Right cardiac atrium (tissue), 5 donors: ENCODE measurements around the gene UBE2N. TPM values are rescaled to one million over a fixed set of nuclear protein-coding genes. Genes with fewer than 3 reads are reported as not detected.
"Not testable (repeated sequence)": the region's sequence is repeated elsewhere in the genome, so short reads cannot be mapped to it uniquely, and the experiment has no call there.

Source experiments
- ATAC-seq, 2 donors: fragments of 200-7000 bp; cut with Tn5 transposase; one replicate each; pipeline versions ENCODE4 v1.8.0 to v1.9.1; 2020; ENCODE audit warnings: moderate library complexity in 2 of 2, mild to moderate bottlenecking in 1 of 2
- DNase-seq, 3 donors: peaks; one replicate each; pipeline ENCODE4 v3.0.0-alpha.2; 2020
- H3K27ac ChIP-seq: one replicate; pipeline ENCODE4 v1.5.1; 2013; ENCODE audit warnings: mild to moderate bottlenecking, low read length, control low read depth, moderate library complexity
- H3K27me3 ChIP-seq: one replicate; pipeline ENCODE4 v1.6.1; 2013; ENCODE audit not compliant: control insufficient read depth, insufficient read depth
- H3K4me1 ChIP-seq: one replicate; pipeline ENCODE4 v1.6.1; 2013; ENCODE audit warnings: low read length; ENCODE audit not compliant: control insufficient read depth, insufficient read depth
- H3K4me3 ChIP-seq: one replicate; pipeline ENCODE4 v1.5.1; 2013; ENCODE audit warnings: low read length, control low read depth
- H3K9me3 ChIP-seq: one replicate; pipeline ENCODE4 v1.6.1; 2013; ENCODE audit warnings: low read length; ENCODE audit not compliant: control insufficient read depth
- WGBS: extraction: QIAGEN DNeasy Blood & Tissue Kit; methylation state at CpG from one replicate; pipeline ENCODE4 v1.1.7; 2013; 5-methylcytosine and 5-hydroxymethylcytosine counted together
- intact Hi-C, 4 donors: fragments of 100-400 bp; cut with DNase I; formaldehyde crosslinking; loops; one replicate each; pipeline versions ENCODE4 v1.11.0 to v1.14.0; 2022 to 2023
- polyA plus RNA-seq: library from polyadenylated mRNA; stranded (reverse); fragments of 200-250 nt; gene quantifications from one replicate; pipeline ENCODE4 v1.2.3, GENCODE V29; 2013
- total RNA-seq, 4 donors: library from RNA; stranded (reverse); fragmentation: NEBNext Ultra II Directional; extraction: Animal tissue kit (Norgen Biotek cat#: 25700); gene quantifications; one replicate each; pipeline ENCODE4 v1.2.1, GENCODE V29; 2021
- donor health status: healthy with polysubstance abuse.
- donor health status: DM: no; HTN: yes; CAD: no.
- donor health status: DM: no; HTN: no; CAD: no.
- donor health status: DM: no; HTN: yes; CAD: no; lungs with severe emphysema.
- donor health status: DM: yes; HTN: yes; CAD: no.

Gene UBE2N
- total and polyA plus RNA-seq, 5 donors, result 79.2 to 95.2 (median 82.6) TPM

DNA sequence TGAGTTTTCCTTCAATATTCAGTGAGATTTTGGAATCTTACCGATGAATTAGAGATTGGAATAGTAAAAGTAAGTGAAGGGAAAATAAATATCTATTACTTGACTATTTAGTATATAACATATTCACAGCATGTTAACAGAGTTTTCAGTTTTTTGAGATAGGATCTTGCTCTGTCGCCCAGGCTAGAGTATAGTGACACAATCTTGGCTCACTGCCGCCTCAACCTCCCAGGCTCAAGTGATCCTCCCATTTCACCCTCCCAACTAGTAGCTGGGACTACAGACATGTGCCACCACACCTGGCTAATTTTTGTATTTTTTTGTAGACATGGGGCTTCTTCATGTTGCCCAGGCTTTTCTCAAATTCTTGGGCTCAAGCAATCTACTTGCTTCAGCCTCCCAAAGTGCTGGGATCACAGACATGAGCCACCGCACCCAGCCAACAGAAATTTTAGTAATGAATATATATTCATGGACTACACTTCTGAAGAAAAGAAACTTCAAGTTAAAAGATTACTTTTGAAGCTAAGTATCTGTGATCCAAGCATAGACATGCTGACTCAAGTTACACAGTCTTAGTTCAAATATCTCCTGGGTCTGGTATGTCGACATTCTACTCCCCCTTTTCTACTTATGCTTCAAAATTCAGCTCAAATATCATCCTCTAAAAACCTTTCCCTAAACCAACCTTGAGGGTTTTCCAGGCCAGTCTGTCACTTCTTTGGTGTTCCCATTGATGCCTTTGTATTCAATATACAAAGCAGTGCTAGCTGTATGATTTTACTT, 13.8 kb downstream of the UBE2N start:
- Histone ChIP-seq H3K27ac (no peak overlapping the region), H3K27me3 (no peaks in the 10 kb centered on the region), H3K9me3 (no peaks in the 10 kb centered on the region), H3K4me3 (no peak overlapping the region), H3K4me1 (peaks cover 13% of the 10 kb centered on the region)
- WGBS, result 69% methylated on average over 5 of the region's 5 CpGs
- no peak for DNase-seq
- peak in 1 of 2 donors; percentile 32 for ATAC-seq
- intact Hi-C loops, result loop anchor here in 1 of 4 donors (10.0 kb wide), 1 partner anchor 443 kb away; no protein-coding TSS in a partner anchor

DNA sequence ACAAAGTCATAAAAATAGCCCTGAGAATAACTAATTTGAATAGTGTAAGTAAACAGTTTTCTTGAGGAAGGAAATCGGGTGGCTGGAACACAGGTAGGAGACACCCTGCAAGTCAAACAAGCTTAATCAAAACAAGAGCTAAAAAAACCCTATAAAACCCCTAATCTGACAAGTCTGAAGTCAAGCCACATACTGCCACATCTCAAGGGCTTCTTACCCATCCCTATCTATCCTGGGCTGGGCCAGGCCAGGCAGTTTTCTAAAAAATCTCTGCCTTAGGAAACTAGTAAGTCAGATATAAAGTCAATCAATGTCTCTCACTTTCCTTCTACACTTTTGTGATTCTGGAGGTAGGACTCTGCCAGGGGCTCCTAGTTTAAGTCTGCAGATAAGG, 15.3 kb downstream of the UBE2N start:
- H3K4me3 ChIP-seq, result no peak overlapping the region

GRCh38 chr12:93425736-93426411, 15.9 kb downstream of the UBE2N start:
- Histone ChIP-seq H3K4me1 (peaks cover 13% of the 10 kb centered on the region), H3K4me3 (no peak overlapping the region), H3K27ac (no peak overlapping the region), H3K9me3 (no peaks in the 10 kb centered on the region), H3K27me3 (no peaks in the 10 kb centered on the region)
- 30% methylated on average over 8 of the region's 8 CpGs for WGBS
- intact Hi-C loops, result loop anchor here in 1 of 4 donors (10.0 kb wide), 1 partner anchor 441 kb away; no protein-coding TSS in a partner anchor
- no peak for ATAC-seq
- no peak for DNase-seq

More for the DNA sequence above, 15.3 kb downstream of the UBE2N start:
- no peak overlapping the region for H3K27ac ChIP-seq
- no peaks in the 10 kb centered on the region for H3K9me3 ChIP-seq
- no peak for DNase-seq
- H3K4me1 ChIP-seq, result peaks cover 13% of the 10 kb centered on the region
- ATAC-seq, result no peak
- intact Hi-C loops, result loop anchor here in 1 of 4 donors (10.0 kb wide), 1 partner anchor 442 kb away; no protein-coding TSS in a partner anchor
- no peaks in the 10 kb centered on the region for H3K27me3 ChIP-seq
- 27% methylated on average over 1 of the region's 1 CpG for WGBS

GRCh38 chr12:93422050-93422449, 19.7 kb downstream of the UBE2N start:
- H3K9me3 ChIP-seq, result no peaks in the 10 kb centered on the region
- no peak for DNase-seq
- no peak overlapping the region for H3K4me3 ChIP-seq
- 49% methylated on average over 2 of the region's 2 CpGs for WGBS
- no peaks in the 10 kb centered on the region for H3K27me3 ChIP-seq
- H3K4me1 ChIP-seq, result peaks cover 8% of the 10 kb centered on the region
- intact Hi-C loops, result loop anchor here in 1 of 4 donors (10.0 kb wide), 1 partner anchor 437 kb away; no protein-coding TSS in a partner anchor
- ATAC-seq, result no peak
- H3K27ac ChIP-seq, result no peak overlapping the region

DNA sequence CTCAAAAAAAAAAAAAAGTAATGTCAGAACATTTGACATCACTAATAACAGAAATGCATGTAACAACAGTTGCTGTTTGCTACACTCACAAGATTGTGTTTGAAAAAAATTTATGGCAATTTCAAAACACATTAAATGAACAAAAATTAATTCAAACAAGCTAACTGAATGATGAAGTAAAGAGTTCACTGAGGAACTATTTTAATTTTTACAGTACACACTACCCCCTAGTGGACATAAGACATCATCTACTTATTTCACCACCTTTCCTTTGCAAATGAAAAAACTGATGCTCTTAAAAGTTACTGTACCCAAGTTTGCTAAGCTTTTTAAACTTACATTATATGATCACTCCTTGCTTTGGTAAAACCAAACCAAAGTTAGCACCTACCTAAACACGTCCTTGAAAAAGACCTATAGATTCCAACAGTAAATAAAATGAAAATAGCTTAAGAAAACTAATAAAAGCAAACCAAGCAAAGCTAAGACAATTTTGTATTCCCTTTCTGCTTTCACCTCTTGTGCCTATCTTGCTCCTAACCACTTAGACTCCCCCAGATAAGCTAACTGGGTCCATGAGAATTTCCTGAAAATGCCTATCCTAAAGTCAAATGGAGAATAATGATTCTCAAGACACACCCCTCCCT, 22.2 kb downstream of the UBE2N start:
- H3K4me1 ChIP-seq, result no peaks in the 10 kb centered on the region
- intact Hi-C loops, result loop anchor here in 2 of 4 donors (10.0 kb wide), 2 partner anchors 435 to 635 kb away; no protein-coding TSS in a partner anchor
- no peak overlapping the region for H3K4me3 ChIP-seq
- no peaks in the 10 kb centered on the region for H3K9me3 ChIP-seq
- DNase-seq, result no peak
- no peak overlapping the region for H3K27ac ChIP-seq
- peak in 1 of 2 donors; percentile 53 for ATAC-seq
- WGBS, result 38% methylated on average over 1 of the region's 1 CpG
- H3K27me3 ChIP-seq, result no peaks in the 10 kb centered on the region

GRCh38 chr12:93417967-93418480, 23.7 kb downstream of the UBE2N start:
- H3K9me3 ChIP-seq, result no peaks in the 10 kb centered on the region
- ATAC-seq, result no peak
- WGBS, result 95% methylated on average over 4 of the region's 4 CpGs
- DNase-seq, result no peak
- H3K27me3 ChIP-seq, result no peaks in the 10 kb centered on the region
- no peak overlapping the region for H3K4me3 ChIP-seq
- peaks cover 2% of the 10 kb centered on the region for H3K4me1 ChIP-seq
- intact Hi-C loops, result loop anchor here in 1 of 4 donors (10.0 kb wide), 1 partner anchor 633 kb away; no protein-coding TSS in a partner anchor
- no peak overlapping the region for H3K27ac ChIP-seq

GRCh38 chr12:93415723-93416464, 25.9 kb downstream of the UBE2N start:
- Histone ChIP-seq H3K27ac (peak overlapping the region; percentile 36), H3K27me3 (no peaks in the 10 kb centered on the region), H3K4me3 (no peak overlapping the region), H3K4me1 (peaks cover 4% of the 10 kb centered on the region), H3K9me3 (no peaks in the 10 kb centered on the region)
- no peak for DNase-seq
- 55% methylated on average over 3 of the region's 3 CpGs for WGBS
- intact Hi-C loops, result loop anchor here in 1 of 4 donors (10.0 kb wide), 1 partner anchor 631 kb away; no protein-coding TSS in a partner anchor
- peak; percentile 24 to 75 for ATAC-seq

- 46% methylated on average over 3 of the region's 3 CpGs for WGBS
- Histone ChIP-seq H3K27ac (no peak overlapping the region), H3K4me3 (no peak overlapping the region), H3K27me3 (no peaks in the 10 kb centered on the region), H3K4me1 (peaks cover 4% of the 10 kb centered on the region), H3K9me3 (no peaks in the 10 kb centered on the region)
- DNase-seq, result no peak
- peak in 1 of 2 donors; percentile 18 for ATAC-seq
- intact Hi-C loops, result loop anchor here in 1 of 4 donors (10.0 kb wide), 1 partner anchor 628 kb away; no protein-coding TSS in a partner anchor
Observed at GRCh38 chr12:93413064-93413463, 28.7 kb downstream of the UBE2N start.

DNA sequence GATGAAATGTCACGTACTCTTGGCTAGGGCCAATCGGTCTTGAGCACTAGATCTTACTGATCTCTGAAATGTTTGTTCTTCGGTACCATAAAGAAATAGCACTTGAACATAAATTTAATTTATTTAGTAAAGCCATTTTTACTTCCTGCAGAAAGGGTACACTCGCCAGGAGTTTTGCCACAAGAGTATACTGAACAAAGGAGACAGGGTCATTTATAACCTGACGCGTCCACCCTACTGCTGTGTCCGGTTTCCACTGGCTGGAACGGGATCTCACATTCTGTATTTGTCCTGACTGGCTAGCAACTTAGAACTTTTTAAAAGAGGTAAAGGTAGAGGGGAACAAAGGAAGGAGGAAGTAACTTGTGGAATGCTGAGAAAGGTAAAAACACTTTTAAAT, 29.4 kb downstream of the UBE2N start:
- DNase-seq, H3K27me3 ChIP-seq, H3K4me3 ChIP-seq, H3K9me3 ChIP-seq, ATAC-seq, H3K4me1 ChIP-seq, H3K27ac ChIP-seq: not testable (repeated sequence)
- intact Hi-C loops, result loop anchor here in 1 of 4 donors (10.0 kb wide), 1 partner anchor 628 kb away; no protein-coding TSS in a partner anchor
- 93% methylated on average over 8 of the region's 8 CpGs for WGBS

- H3K9me3 ChIP-seq, H3K27ac ChIP-seq, H3K4me3 ChIP-seq, H3K4me1 ChIP-seq, H3K27me3 ChIP-seq: not testable (repeated sequence)
- 47% methylated on average over 6 of the region's 6 CpGs for WGBS
- intact Hi-C loops, result loop anchor here in 1 of 4 donors (10.0 kb wide), 1 partner anchor 626 kb away; no protein-coding TSS in a partner anchor
- ATAC-seq, result peak in 1 of 2 donors; percentile 33
- peak in 1 of 3 donors; percentile 67 for DNase-seq
Observed at GRCh38 chr12:93411060-93411459, 30.7 kb downstream of the UBE2N start.
